Activated naive CD4-positive, alpha-beta T cell treated with anti-CD3 and anti-CD28 coated beads for 36 hours (primary cell): ENCODE data around the gene TAF6L. TPM values are rescaled to one million over a fixed set of nuclear protein-coding genes. Genes with fewer than 3 reads are reported as not detected.
"Not testable (repeated sequence)": the region's sequence is repeated elsewhere in the genome, so short reads cannot be mapped to it uniquely, and the experiment has no call there.

Source experiments
- CTCF ChIA-PET: fragments of 350-600 bp; sonication (Branson Sonifier 250); formaldehyde crosslinking; loops from one replicate; lab custom pipeline; 2021; ENCODE audit warnings: antibody characterized with exemption; lab: Charles Lee
- DNase-seq: peaks from one replicate; pipeline ENCODE4 v3.0.0-alpha.2; 2020
- H3K27ac Mint-ChIP-seq: one replicate; pipeline ENCODE4 v1.8.0; 2021; ENCODE audit warnings: mild to moderate bottlenecking, mixed read lengths
- H3K27me3 Mint-ChIP-seq: one replicate; pipeline ENCODE4 v1.8.0; 2021; ENCODE audit warnings: low read depth, mixed read lengths
- H3K36me3 Mint-ChIP-seq: one replicate; pipeline ENCODE4 v1.8.0; 2021; ENCODE audit warnings: low read depth, mixed read lengths
- H3K4me1 Mint-ChIP-seq: one replicate; pipeline ENCODE4 v1.8.0; 2021; ENCODE audit warnings: low read depth, mixed read lengths
- H3K4me3 Mint-ChIP-seq: one replicate; pipeline ENCODE4 v1.8.0; 2021; ENCODE audit warnings: mild to moderate bottlenecking, moderate library complexity, mixed read lengths
- H3K9me3 Mint-ChIP-seq: one replicate; pipeline ENCODE4 v1.8.0; 2021; ENCODE audit warnings: mixed read lengths
- intact Hi-C: fragments of 100-400 bp; cut with micrococcal nuclease; formaldehyde crosslinking; loops from one replicate; pipeline ENCODE4 v1.15.1; 2023
- total RNA-seq, 2 experiments: library from RNA; stranded (reverse); gene quantifications; one replicate each; pipeline ENCODE4 v1.2.3, GENCODE V29; 2021

TAF6L gene
- total RNA-seq, 2 experiments from 2014 or later, result 8.9 to 10.5 TPM

GRCh38 chr11:62810748-62811147, 39.6 kb downstream of the TAF6L start:
- H3K9me3 Mint-ChIP-seq, result no peaks in the 10 kb centered on the region
- DNase-seq, result no peak
- H3K4me3 Mint-ChIP-seq, result no peak overlapping the region
- no peaks in the 10 kb centered on the region for H3K27me3 Mint-ChIP-seq
- H3K27ac Mint-ChIP-seq, result no peak overlapping the region
- intact Hi-C loops, result no loop called here
- H3K4me1 Mint-ChIP-seq, result peaks cover 6% of the 10 kb centered on the region
- H3K36me3 Mint-ChIP-seq, result no peaks in the 10 kb centered on the region
- CTCF ChIA-PET, result interaction anchor here (0.6 kb wide), 1 partner anchor 9 kb away, joined by 4 read pairs; no protein-coding TSS in a partner anchor

GRCh38 chr11:62811659-62812058, 40.5 kb downstream of the TAF6L start:
- CTCF ChIA-PET, result interaction anchor here (0.6 to 2.1 kb wide), 3 partner anchors 8 to 25 kb away, joined by 4 to 6 read pairs (median 4); partner anchors contain the start of gene TMEM179B
- Mint-ChIP-seq H3K4me1 (no peaks in the 10 kb centered on the region), H3K27me3 (no peaks in the 10 kb centered on the region), H3K4me3 (no peak overlapping the region), H3K27ac (no peak overlapping the region), H3K36me3 (no peaks in the 10 kb centered on the region), H3K9me3 (no peaks in the 10 kb centered on the region)
- DNase-seq, result no peak
- intact Hi-C loops, result no loop called here

GRCh38 chr11:62816557-62816956, 45.4 kb downstream of the TAF6L start:
- DNase-seq, result no peak
- CTCF ChIA-PET, result interaction anchor here (0.9 to 1.7 kb wide), 3 partner anchors 69 to 137 kb away, joined by 4 read pairs; no protein-coding TSS in a partner anchor
- no peaks in the 10 kb centered on the region for H3K9me3 Mint-ChIP-seq
- H3K4me3 Mint-ChIP-seq, result no peak overlapping the region
- H3K4me1 Mint-ChIP-seq, result peaks cover 2% of the 10 kb centered on the region
- no peaks in the 10 kb centered on the region for H3K27me3 Mint-ChIP-seq
- peaks cover 11% of the 10 kb centered on the region for H3K36me3 Mint-ChIP-seq
- intact Hi-C loops, result no loop called here
- no peak overlapping the region for H3K27ac Mint-ChIP-seq

GRCh38 chr11:62817129-62817528, 45.9 kb downstream of the TAF6L start:
- CTCF ChIA-PET, result interaction anchor here (0.9 to 1.7 kb wide), 2 partner anchors 123 to 137 kb away, joined by 4 read pairs; no protein-coding TSS in a partner anchor
- Mint-ChIP-seq H3K27me3 (no peaks in the 10 kb centered on the region), H3K27ac (no peak overlapping the region), H3K9me3 (no peaks in the 10 kb centered on the region), H3K4me1 (peaks cover 2% of the 10 kb centered on the region), H3K36me3 (peaks cover 11% of the 10 kb centered on the region), H3K4me3 (no peak overlapping the region)
- intact Hi-C loops, result no loop called here
- DNase-seq, result no peak

- peaks cover 2% of the 10 kb centered on the region for H3K4me1 Mint-ChIP-seq
- no peaks in the 10 kb centered on the region for H3K9me3 Mint-ChIP-seq
- no peaks in the 10 kb centered on the region for H3K27me3 Mint-ChIP-seq
- CTCF ChIA-PET, result interaction anchor here (0.6 to 1.7 kb wide), 4 partner anchors 13 to 37 kb away, joined by 3 to 5 read pairs (median 3); no protein-coding TSS in a partner anchor
- peaks cover 21% of the 10 kb centered on the region for H3K36me3 Mint-ChIP-seq
- DNase-seq, result no peak
- intact Hi-C loops, result no loop called here
- no peak overlapping the region for H3K4me3 Mint-ChIP-seq
- H3K27ac Mint-ChIP-seq, result no peak overlapping the region
Observed at GRCh38 chr11:62823677-62824076, 52.5 kb downstream of the TAF6L start.

- H3K27me3 Mint-ChIP-seq, H3K27ac Mint-ChIP-seq, H3K4me3 Mint-ChIP-seq, H3K9me3 Mint-ChIP-seq, intact Hi-C loops, DNase-seq: not testable (repeated sequence)
- Mint-ChIP-seq H3K4me1 (peaks cover 19% of the 10 kb centered on the region), H3K36me3 (peaks cover 15% of the 10 kb centered on the region)
- CTCF ChIA-PET, result interaction anchor here (1.0 to 1.9 kb wide), 4 partner anchors 12 to 101 kb away, joined by 3 to 9 read pairs (median 4); partner anchors contain the start of genes HNRNPUL2 and TMEM179B
Observed at GRCh38 chr11:62828130-62828529, 56.9 kb downstream of the TAF6L start.

GRCh38 chr11:62830904-62831519, 59.8 kb downstream of the TAF6L start:
- H3K27ac Mint-ChIP-seq, result peak overlapping the region; percentile 100
- intact Hi-C loops, result loop anchor here (1.0 kb wide), 4 partner anchors 8 to 104 kb away; partner anchors contain the start of genes HNRNPUL2, TMEM179B, TMEM223 and WDR74
- H3K4me3 Mint-ChIP-seq, result peak overlapping the region; percentile 99
- H3K36me3 Mint-ChIP-seq, result peaks cover 19% of the 10 kb centered on the region
- H3K27me3 Mint-ChIP-seq, result no peaks in the 10 kb centered on the region
- no peaks in the 10 kb centered on the region for H3K9me3 Mint-ChIP-seq
- H3K4me1 Mint-ChIP-seq, result peaks cover 40% of the 10 kb centered on the region
- DNase-seq, result peak; percentile 23
- CTCF ChIA-PET, result interaction anchor here (0.6 to 1.8 kb wide), 3 partner anchors 37 to 45 kb away, joined by 3 to 12 read pairs (median 5); no protein-coding TSS in a partner anchor

GRCh38 chr11:62831520-62832335, 60.5 kb downstream of the TAF6L start, which contains the start of gene STX5:
STX5 (minus strand) TSS chr11:62832051; CDS start chr11:62831243, 808 bp downstream.
- CTCF ChIA-PET, result interaction anchor here (0.6 to 1.8 kb wide), 5 partner anchors 10 to 177 kb away, joined by 3 to 12 read pairs (median 3); no protein-coding TSS in a partner anchor

GRCh38 chr11:62832336-62833234, 61.4 kb downstream of the TAF6L start, which contains the start of gene TEX54:
TEX54 (minus strand) TSS chr11:62832841.
- Mint-ChIP-seq H3K4me3 (peak within 1 kb of the TSS; percentile 99), H3K4me1 (peaks cover 51% of the 10 kb centered on the region), H3K27me3 (no peaks in the 10 kb centered on the region), H3K36me3 (peaks cover 28% of the 10 kb centered on the region), H3K27ac (peak within 1 kb of the TSS; percentile 100), H3K9me3 (no peaks in the 10 kb centered on the region)
- DNase-seq, result no peak
- CTCF ChIA-PET, result interaction anchor here (0.8 to 1.8 kb wide), 3 partner anchors 9 to 46 kb away, joined by 3 to 12 read pairs (median 3); no protein-coding TSS in a partner anchor
- intact Hi-C loops, result loop anchor here (1.0 kb wide), 2 partner anchors 27 to 49 kb away; partner anchors contain the start of gene NXF1

More at GRCh38 chr11:62831520-62832335, 60.5 kb downstream of the TAF6L start, which contains the start of gene STX5:
- Mint-ChIP-seq H3K4me1 (peaks cover 47% of the 10 kb centered on the region), H3K36me3 (peaks cover 23% of the 10 kb centered on the region), H3K27ac (peak within 1 kb of the TSS; percentile 100), H3K9me3 (no peaks in the 10 kb centered on the region), H3K27me3 (no peaks in the 10 kb centered on the region), H3K4me3 (peak within 1 kb of the TSS; percentile 99)
- DNase-seq, result peak; percentile 100
- intact Hi-C loops, result loop anchor here (1.0 kb wide), 6 partner anchors 8 to 104 kb away; partner anchors contain the start of genes HNRNPUL2, NXF1, TMEM179B and TMEM223

GRCh38 chr11:62835336-62835735, 64.1 kb downstream of the TAF6L start:
- Mint-ChIP-seq H3K27ac (peak overlapping the region; percentile 7), H3K4me3 (no peak overlapping the region), H3K36me3 (peaks cover 37% of the 10 kb centered on the region), H3K9me3 (no peaks in the 10 kb centered on the region), H3K4me1 (peaks cover 53% of the 10 kb centered on the region), H3K27me3 (no peaks in the 10 kb centered on the region)
- CTCF ChIA-PET, result interaction anchor here (0.6 to 3.3 kb wide), 2 partner anchors 49 to 567 kb away, joined by 4 to 15 read pairs; partner anchors contain the start of gene TMEM179B
- intact Hi-C loops, result no loop called here
- no peak for DNase-seq
